Measurements from ENCODE around the gene CYP20A1. TPM values are rescaled to one million over a fixed set of nuclear protein-coding genes. Genes with fewer than 3 reads are reported as not detected.
"Not testable (repeated sequence)": the region's sequence is repeated elsewhere in the genome, so short reads cannot be mapped to it uniquely, and the experiment has no call there.

The CYP20A1 gene
- polyA plus RNA-seq, 1 experiment = 7.7 TPM

- Histone ChIP-seq H3K27me3 (ENCODE audit: control insufficient read depth, insufficient read depth, low read length) (no peaks in the 10 kb centered on the region), H3K4me3 (ENCODE audit: low read depth, low read length) (no peak overlapping the region), H3K36me3 (ENCODE audit: control insufficient read depth, insufficient read depth, low read length) (peaks cover 8% of the 10 kb centered on the region)
- TF ChIP-seq CTCF (IDR thresholded peaks at IDR 0.05; ENCODE audit: insufficient read depth, low read depth, low read length) = no peak
- DNase-seq (ENCODE audit: low read depth) = no peak
- CTCF ChIA-PET = no interaction called here
- POLR2A ChIA-PET = no interaction called here
Measured at GRCh38 chr2:203252818-203253217, 14.0 kb downstream of the CYP20A1 start.

GRCh38 chr2:203253422-203254095 is 14.7 kb downstream of the CYP20A1 start:
- CTCF ChIA-PET = interaction anchor here (0.6 kb wide), 1 partner anchor 10 kb away, joined by 3 read pairs; no protein-coding TSS in a partner anchor
- H3K27me3 ChIP-seq (ENCODE audit: control insufficient read depth, insufficient read depth, low read length); H3K4me3 ChIP-seq (ENCODE audit: low read depth, low read length); DNase-seq (ENCODE audit: low read depth); H3K36me3 ChIP-seq (ENCODE audit: control insufficient read depth, insufficient read depth, low read length); POLR2A ChIA-PET: not testable (repeated sequence)

- DNase-seq (ENCODE audit: low read depth) = no peak
- no peak for TF ChIP-seq CTCF (IDR thresholded peaks at IDR 0.05; ENCODE audit: insufficient read depth, low read depth, low read length)
- ChIA-PET CTCF (interaction anchor here (0.6 to 1.1 kb wide), 2 partner anchors 27 to 56 kb away, joined by 3 read pairs; no protein-coding TSS in a partner anchor), POLR2A (no interaction called here)
- Histone ChIP-seq H3K36me3 (ENCODE audit: control insufficient read depth, insufficient read depth, low read length) (peaks cover 6% of the 10 kb centered on the region), H3K4me3 (ENCODE audit: low read depth, low read length) (no peak overlapping the region), H3K27me3 (ENCODE audit: control insufficient read depth, insufficient read depth, low read length) (no peaks in the 10 kb centered on the region)
Measured at GRCh38 chr2:203261326-203262159, 22.7 kb downstream of the CYP20A1 start.

GRCh38 chr2:203279288-203279687 is 40.5 kb downstream of the CYP20A1 start:
- no peak for DNase-seq (ENCODE audit: low read depth)
- Histone ChIP-seq H3K36me3 (ENCODE audit: control insufficient read depth, insufficient read depth, low read length) (peaks cover 1% of the 10 kb centered on the region; the same call in 1 of the 2 replicates), H3K27me3 (ENCODE audit: control insufficient read depth, insufficient read depth, low read length) (no peaks in the 10 kb centered on the region), H3K4me3 (ENCODE audit: low read depth, low read length) (no peak overlapping the region)
- TF ChIP-seq CTCF (IDR thresholded peaks at IDR 0.05; ENCODE audit: insufficient read depth, low read depth, low read length) = no peak
- CTCF ChIA-PET = no interaction called here
- POLR2A ChIA-PET = no interaction called here

GRCh38 chr2:203280428-203281064 is 41.7 kb downstream of the CYP20A1 start:
- no peak for TF ChIP-seq CTCF (IDR thresholded peaks at IDR 0.05; ENCODE audit: insufficient read depth, low read depth, low read length)
- Histone ChIP-seq H3K4me3 (ENCODE audit: low read depth, low read length) (no peak overlapping the region), H3K27me3 (ENCODE audit: control insufficient read depth, insufficient read depth, low read length) (no peaks in the 10 kb centered on the region), H3K36me3 (ENCODE audit: control insufficient read depth, insufficient read depth, low read length) (peaks cover 3% of the 10 kb centered on the region)
- ChIA-PET CTCF (interaction anchor here (0.7 to 1.0 kb wide), 2 partner anchors 30 to 535 kb away, joined by 3 read pairs; no protein-coding TSS in a partner anchor), POLR2A (no interaction called here)
- peak; percentile 23 for DNase-seq (ENCODE audit: low read depth)

Measured in BJ (cell line).